SH-SY5Y (cell line): Measurements from ENCODE around the gene ETV7.

Experiments
- GATA2 ChIP-seq: IDR thresholded peaks from 2 replicates; pipeline ENCODE4 v1.6.1; 2011; ENCODE audit warnings: mild to moderate bottlenecking, low read depth, low read length
- GATA3 ChIP-seq: IDR thresholded peaks from 2 replicates; pipeline ENCODE4 v1.6.1; 2011; ENCODE audit warnings: low read depth, mild to moderate bottlenecking, low read length, moderate library complexity

DNA sequence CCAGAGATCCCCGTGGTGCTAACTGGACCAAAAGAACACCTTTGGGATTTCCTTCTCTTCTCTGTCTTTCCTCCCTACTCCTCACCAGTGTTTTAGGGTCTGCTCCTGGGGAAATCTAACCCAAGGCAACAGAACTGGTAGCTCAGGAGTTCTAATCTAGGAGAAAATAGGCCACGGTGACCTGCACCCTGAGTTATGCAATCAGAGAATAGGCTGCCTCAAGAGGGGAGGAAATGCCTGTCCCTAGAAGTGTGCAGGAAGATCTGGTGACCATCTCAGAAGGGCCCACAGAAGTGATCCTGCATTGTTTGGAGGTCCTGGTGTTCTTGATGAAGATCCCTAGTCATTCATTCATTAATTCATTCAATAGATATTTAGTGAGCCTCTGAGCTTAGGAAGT lies 3.4 kb downstream of the ETV7 start:
- TF ChIP-seq GATA3 (no peak), GATA2 (no peak)
